Right lobe of liver (tissue), 6 donors: Measurements from ENCODE around the gene ENPP7. TPM values are rescaled to one million over a fixed set of nuclear protein-coding genes. Genes with fewer than 3 reads are reported as not detected.

Experiments
- ATAC-seq, 4 donors: fragments of 200-7000 bp; cut with Tn5 transposase; one replicate each; pipeline ENCODE4 v1.9.1; 2020; ENCODE audit warnings: mild to moderate bottlenecking in 4 of 4, moderate library complexity in 4 of 4
- DNase-seq, 3 donors: peaks; one replicate each; pipeline ENCODE4 v3.0.0-alpha.2; 2020
- H3K27ac ChIP-seq, 3 donors: fragments of 200-600 bp; one replicate each; pipeline ENCODE4 v1.8.0; 2022
- H3K27me3 ChIP-seq, 2 donors: fragments of 200-600 bp; one replicate each; pipeline ENCODE4 v1.8.0; 2022
- H3K36me3 ChIP-seq, 4 donors: fragments of 200-600 bp; sonication (generic) in 1 of 4; one replicate each; pipeline versions ENCODE4 v1.5.1 to v1.8.0; 2017 to 2022; ENCODE audit warnings: control low read depth in 1 of 4
- H3K4me1 ChIP-seq, 4 donors: fragments of 200-600 bp; sonication (generic) in 1 of 4; one replicate each; pipeline versions ENCODE4 v1.5.1 to v1.8.0; 2017 to 2022; ENCODE audit warnings: control low read depth in 1 of 4
- H3K4me3 ChIP-seq, 3 donors: fragments of 200-600 bp; one replicate each; pipeline ENCODE4 v1.8.0; 2022
- H3K9me3 ChIP-seq, 4 donors: fragments of 200-600 bp; sonication (generic) in 1 of 4; one replicate each; pipeline versions ENCODE4 v1.5.1 to v1.8.0; 2017 to 2022; ENCODE audit warnings: control low read depth in 1 of 4
- POLR2A ChIP-seq: fragments of 450-650 bp; IDR thresholded peaks from one replicate; pipeline ENCODE4 v1.6.1; 2017; ENCODE audit warnings: antibody characterized with exemption, mild to moderate bottlenecking
- WGBS: methylation state at CpG from one replicate; pipeline ENCODE4 v1.1.6; 2018; ENCODE audit warnings: low coverage, low lambda C conversion rate; ENCODE audit not compliant: insufficient coverage; ENCODE audit errors: missing lambda C conversion rate; 5-methylcytosine and 5-hydroxymethylcytosine counted together
- intact Hi-C, 2 donors: fragments of 100-400 bp; cut with DNase I; formaldehyde crosslinking; loops; one replicate each; pipeline versions ENCODE4 v1.11.2 to v1.14.1; 2022
- total RNA-seq, 6 experiments: library from RNA; depleted of rRNA in 2 of 6; stranded (reverse); fragments of >200 nt in 2 of 6; fragmentation: NEBNext Ultra II Directional in 3 of 6; extraction: Animal tissue kit (Norgen Biotek cat#: 25700) in 3 of 6; gene quantifications; one replicate each; pipeline versions ENCODE4 v1.1.0 to v1.2.4, GENCODE V29; 2016 to 2023
- TF ChIP-seq, protein P1 (sequence below), 4 donors: fragments of 200-600 bp in 3 of 4; fragments of 450-650 bp in 1 of 4; IDR thresholded peaks; one replicate each; pipeline versions ENCODE4 v1.5.1 to v1.8.0; 2016 to 2022; ENCODE audit warnings: antibody characterized with exemption in 4 of 4, mild to moderate bottlenecking in 2 of 4
- donor health status: DM: no; HTN: yes; CAD: no.
- donor health status: DM: no; HTN: no; CAD: no.
- donor health status: DM: no; HTN: no; CAD: no.
- donor health status: DM: no; HTN: yes; CAD: no.
- donor health status: DM: no; HTN: yes; CAD: no.

ENPP7 gene
- total RNA-seq, 6 experiments from 2014 or later, result 3.4 to 43.2 (median 17.8) TPM

DNA sequence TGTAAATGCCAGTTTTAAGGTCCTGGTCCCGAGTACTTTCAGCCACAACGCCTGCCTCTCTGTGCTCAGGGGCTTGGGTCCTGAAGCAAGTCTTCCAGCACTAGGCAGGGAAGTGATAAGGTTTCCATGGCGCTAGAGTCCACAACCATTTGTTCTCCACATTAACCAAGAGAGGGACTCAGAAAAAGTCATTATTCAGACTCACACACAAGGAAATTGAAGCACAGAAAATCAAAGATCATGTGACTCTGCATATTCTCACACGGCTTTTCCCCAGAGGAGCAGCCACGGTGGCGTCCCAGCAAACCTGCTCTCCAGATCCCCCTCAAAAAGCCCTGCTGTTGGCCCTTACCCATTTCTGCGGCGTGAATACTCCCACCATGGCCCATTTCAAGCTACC lies 9.7 kb downstream of the ENPP7 start:
- WGBS, result 30% methylated on average over 6 of the region's 8 CpGs
- no peak overlapping the region for H3K27ac ChIP-seq
- ATAC-seq (peak in 1 of 4 donors; percentile 15), DNase-seq (no peak)
- H3K9me3 ChIP-seq, result no peaks in the 10 kb centered on the region
- H3K4me3 ChIP-seq, result no peak overlapping the region
- intact Hi-C loops, result no loop called here
- no peaks in the 10 kb centered on the region for H3K27me3 ChIP-seq
- TF ChIP-seq, protein P1, sequence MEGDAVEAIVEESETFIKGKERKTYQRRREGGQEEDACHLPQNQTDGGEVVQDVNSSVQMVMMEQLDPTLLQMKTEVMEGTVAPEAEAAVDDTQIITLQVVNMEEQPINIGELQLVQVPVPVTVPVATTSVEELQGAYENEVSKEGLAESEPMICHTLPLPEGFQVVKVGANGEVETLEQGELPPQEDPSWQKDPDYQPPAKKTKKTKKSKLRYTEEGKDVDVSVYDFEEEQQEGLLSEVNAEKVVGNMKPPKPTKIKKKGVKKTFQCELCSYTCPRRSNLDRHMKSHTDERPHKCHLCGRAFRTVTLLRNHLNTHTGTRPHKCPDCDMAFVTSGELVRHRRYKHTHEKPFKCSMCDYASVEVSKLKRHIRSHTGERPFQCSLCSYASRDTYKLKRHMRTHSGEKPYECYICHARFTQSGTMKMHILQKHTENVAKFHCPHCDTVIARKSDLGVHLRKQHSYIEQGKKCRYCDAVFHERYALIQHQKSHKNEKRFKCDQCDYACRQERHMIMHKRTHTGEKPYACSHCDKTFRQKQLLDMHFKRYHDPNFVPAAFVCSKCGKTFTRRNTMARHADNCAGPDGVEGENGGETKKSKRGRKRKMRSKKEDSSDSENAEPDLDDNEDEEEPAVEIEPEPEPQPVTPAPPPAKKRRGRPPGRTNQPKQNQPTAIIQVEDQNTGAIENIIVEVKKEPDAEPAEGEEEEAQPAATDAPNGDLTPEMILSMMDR (IDR thresholded peaks at IDR 0.05), result no peak
- no peak for TF ChIP-seq POLR2A
- no peaks in the 10 kb centered on the region for H3K36me3 ChIP-seq
- H3K4me1 ChIP-seq, result peaks cover 0 to 8% (median 4%) of the 10 kb centered on the region in 4 donors

DNA sequence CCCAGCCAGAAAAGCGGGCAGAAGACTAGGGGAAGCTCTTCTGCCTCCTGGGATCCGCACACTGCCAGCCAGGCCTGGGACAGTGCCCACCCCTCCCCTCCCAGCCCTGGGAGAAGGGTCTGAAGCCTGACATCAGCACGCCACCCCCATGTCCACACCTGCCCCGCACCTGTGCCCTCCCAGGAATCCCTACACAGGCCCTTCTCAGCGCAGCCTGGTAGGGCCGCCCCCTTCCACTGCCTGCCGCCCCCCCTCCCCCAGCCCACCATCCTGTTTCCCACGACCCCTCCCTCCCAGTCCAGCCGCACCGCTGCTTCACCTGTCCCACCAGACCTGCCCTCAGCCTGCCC lies 10.6 kb downstream of the ENPP7 start:
- no peaks in the 10 kb centered on the region for H3K9me3 ChIP-seq
- peaks cover 0 to 17% (median 4%) of the 10 kb centered on the region in 4 donors for H3K4me1 ChIP-seq
- DNase-seq (no peak), ATAC-seq (peak in 1 of 4 donors; percentile 3)
- H3K27ac ChIP-seq, result no peak overlapping the region
- no peak overlapping the region for H3K4me3 ChIP-seq
- intact Hi-C loops, result no loop called here
- WGBS, result 26% methylated on average over 8 of the region's 10 CpGs
- no peak for TF ChIP-seq POLR2A
- TF ChIP-seq, protein P1 (IDR thresholded peaks at IDR 0.05), result no peak
- no peaks in the 10 kb centered on the region for H3K36me3 ChIP-seq
- H3K27me3 ChIP-seq, result no peaks in the 10 kb centered on the region

DNA sequence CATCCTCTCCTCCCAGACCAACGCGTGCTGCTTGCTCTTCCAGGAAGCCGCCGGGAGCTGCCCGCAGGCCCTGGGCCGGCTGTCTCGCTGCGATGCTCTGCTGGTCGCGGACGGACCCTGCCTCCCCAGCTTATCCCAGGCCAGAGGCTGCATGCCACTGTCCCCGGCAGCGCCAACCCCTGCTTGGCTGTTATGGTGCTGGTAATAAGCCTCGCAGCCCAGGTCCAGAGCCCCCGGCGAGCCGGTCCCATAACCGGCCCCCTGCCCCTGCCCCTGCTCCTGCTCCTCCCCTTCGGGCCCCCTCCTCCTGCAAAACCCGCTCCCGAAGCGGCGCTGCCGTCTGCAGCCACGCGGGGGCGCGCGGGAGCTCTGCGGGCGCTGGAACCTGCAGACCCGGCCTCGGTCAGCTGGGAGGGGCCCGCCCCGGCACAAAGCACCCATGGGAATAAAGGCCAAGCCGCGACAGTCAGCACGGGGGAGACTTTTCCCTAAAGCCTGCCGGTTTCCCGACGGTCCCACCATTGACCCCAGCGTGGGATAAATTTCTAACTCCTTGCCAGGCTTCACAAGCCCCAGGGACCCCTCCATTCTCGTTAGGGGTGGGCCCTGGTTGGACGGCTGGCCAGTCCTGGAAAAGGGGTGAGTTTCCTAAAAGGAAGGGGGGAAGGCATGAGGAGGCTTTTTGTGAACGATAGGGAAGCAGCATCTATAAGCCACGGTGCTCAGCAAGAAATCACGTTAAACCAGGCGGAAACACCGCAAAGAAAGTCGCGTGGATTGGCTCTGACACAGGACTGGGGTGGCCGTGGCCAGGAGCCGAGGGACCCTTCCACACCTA lies 11.2 kb downstream of the ENPP7 start:
- Histone ChIP-seq H3K27ac (no peak overlapping the region), H3K27me3 (peaks cover 0 to 6% of the 10 kb centered on the region in 2 donors), H3K4me3 (peak overlapping the region in 1 of 3 donors; percentile 4), H3K4me1 (peaks cover 0 to 22% (median 4%) of the 10 kb centered on the region in 4 donors), H3K9me3 (no peaks in the 10 kb centered on the region), H3K36me3 (no peaks in the 10 kb centered on the region)
- DNase-seq (peak; percentile 76 to 79 (median 77)), ATAC-seq (peak; percentile 62 to 78 (median 76))
- WGBS, result 4% methylated on average over 23 of the region's 53 CpGs
- intact Hi-C loops, result no loop called here
- TF ChIP-seq, protein P1 (IDR thresholded peaks at IDR 0.05), result peak; percentile 81 to 92 (median 92)
- no peak for TF ChIP-seq POLR2A

DNA sequence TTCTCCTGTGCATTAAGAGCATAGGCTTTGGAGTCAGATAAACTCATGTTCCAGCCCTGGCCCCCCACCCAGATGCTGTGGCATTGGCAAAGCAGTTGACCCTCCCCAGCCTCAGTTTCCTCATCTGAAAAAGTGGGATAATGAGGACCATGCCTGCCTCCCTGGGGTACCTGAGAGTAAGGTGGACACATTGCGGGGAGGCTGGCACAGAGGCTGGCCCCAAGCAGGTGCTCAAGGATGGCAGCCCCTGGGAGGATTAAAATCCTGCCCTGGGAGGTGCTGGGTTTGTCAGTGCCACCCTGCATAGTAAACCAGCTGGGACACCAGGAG lies 11.8 kb downstream of the ENPP7 start:
- Histone ChIP-seq H3K9me3 (no peaks in the 10 kb centered on the region), H3K36me3 (no peaks in the 10 kb centered on the region), H3K4me1 (peaks cover 0 to 22% (median 4%) of the 10 kb centered on the region in 4 donors), H3K4me3 (no peak overlapping the region), H3K27ac (no peak overlapping the region), H3K27me3 (peaks cover 0 to 12% of the 10 kb centered on the region in 2 donors)
- ATAC-seq, result no peak
- no peak for TF ChIP-seq POLR2A
- TF ChIP-seq, protein P1 (IDR thresholded peaks at IDR 0.05), result no peak
- 80% methylated on average over 1 of the region's 1 CpG for WGBS
- intact Hi-C loops, result no loop called here
- DNase-seq, result no peak
